ENCODE data around the gene E2F2. TPM values are rescaled to one million over a fixed set of nuclear protein-coding genes. Genes with fewer than 3 reads are reported as not detected.

The E2F2 gene
- total RNA-seq, 1 experiment from 2014 or later, result 46.1 TPM

GRCh38 chr1:23483321-23484252 is 47.4 kb downstream of the E2F2 start, which contains the start of gene ASAP3:
Gene ASAP3, minus strand, starts transcription at chr1:23484179. Its CDS starts 46 bp downstream, at chr1:23484133.
- no peak for TF ChIP-seq EZH2 (IDR thresholded peaks at IDR 0.05; ENCODE audit: borderline replicate concordance, low read depth, low read length, poor library complexity, severe bottlenecking)
- no peak for TF ChIP-seq CTCF (conservative IDR thresholded peaks at IDR 0.05; ENCODE audit: low read depth, low read length)
- peak; percentile 22 for DNase-seq (ENCODE audit: low spot score)
- ChIA-PET POLR2A (ENCODE audit: low non-redundant PET) (no interaction called here), CTCF (interaction anchor here (1.2 kb wide), 1 partner anchor 14 kb away, joined by 16 read pairs; no protein-coding TSS in a partner anchor)
- H3K4me3 ChIP-seq (ENCODE audit: low read depth, low read length, poor library complexity, severe bottlenecking), result peak within 1 kb of the TSS; percentile 68
- intact Hi-C loops (cut with micrococcal nuclease; ENCODE audit: unreplicated experiment), result no loop called here
- H3K9me3 ChIP-seq (ENCODE audit: low read depth, low read length, poor library complexity, severe bottlenecking), result no peaks in the 10 kb centered on the region
- BruUV-seq (replicated peaks), result no TSS peak
- peaks cover 6% of the 10 kb centered on the region for H3K4me1 ChIP-seq (ENCODE audit: insufficient read depth, low read length, poor library complexity, severe bottlenecking)
- H3K36me3 ChIP-seq (ENCODE audit: insufficient read depth, low read length, poor library complexity, severe bottlenecking), result no peaks in the 10 kb centered on the region
- H3K27me3 ChIP-seq (replicated peaks; ENCODE audit: insufficient read depth, low read depth, low read length, poor library complexity), result no peaks in the 10 kb centered on the region
- H3K27ac ChIP-seq (ENCODE audit: low read depth, low read length, poor library complexity, severe bottlenecking), result peak within 1 kb of the TSS; percentile 65

GRCh38 chr1:23481904-23482303 is 49.1 kb downstream of the E2F2 start:
- Histone ChIP-seq H3K9me3 (ENCODE audit: low read depth, low read length, poor library complexity, severe bottlenecking) (no peaks in the 10 kb centered on the region), H3K4me3 (ENCODE audit: low read depth, low read length, poor library complexity, severe bottlenecking) (no peak overlapping the region), H3K4me1 (ENCODE audit: insufficient read depth, low read length, poor library complexity, severe bottlenecking) (peaks cover 6% of the 10 kb centered on the region), H3K27ac (ENCODE audit: low read depth, low read length, poor library complexity, severe bottlenecking) (no peak overlapping the region), H3K36me3 (ENCODE audit: insufficient read depth, low read length, poor library complexity, severe bottlenecking) (no peaks in the 10 kb centered on the region), H3K27me3 (replicated peaks; ENCODE audit: insufficient read depth, low read depth, low read length, poor library complexity) (no peaks in the 10 kb centered on the region)
- no TSS peak for BruUV-seq (replicated peaks)
- DNase-seq (ENCODE audit: low spot score), result no peak
- ChIA-PET POLR2A (ENCODE audit: low non-redundant PET) (no interaction called here), CTCF (no interaction called here)
- intact Hi-C loops (cut with micrococcal nuclease; ENCODE audit: unreplicated experiment), result no loop called here
- TF ChIP-seq CTCF (conservative IDR thresholded peaks at IDR 0.05; ENCODE audit: low read depth, low read length) (no peak), EZH2 (IDR thresholded peaks at IDR 0.05; ENCODE audit: borderline replicate concordance, low read depth, low read length, poor library complexity, severe bottlenecking) (no peak)

GRCh38 chr1:23481026-23481597 is 49.9 kb downstream of the E2F2 start:
- ChIA-PET POLR2A (ENCODE audit: low non-redundant PET) (no interaction called here), CTCF (no interaction called here)
- no peaks in the 10 kb centered on the region for H3K9me3 ChIP-seq (ENCODE audit: low read depth, low read length, poor library complexity, severe bottlenecking)
- H3K27ac ChIP-seq (ENCODE audit: low read depth, low read length, poor library complexity, severe bottlenecking), result no peak overlapping the region
- no peak for TF ChIP-seq CTCF (conservative IDR thresholded peaks at IDR 0.05; ENCODE audit: low read depth, low read length)
- no peak for TF ChIP-seq EZH2 (IDR thresholded peaks at IDR 0.05; ENCODE audit: borderline replicate concordance, low read depth, low read length, poor library complexity, severe bottlenecking)
- H3K27me3 ChIP-seq (replicated peaks; ENCODE audit: insufficient read depth, low read depth, low read length, poor library complexity), result no peaks in the 10 kb centered on the region
- intact Hi-C loops (cut with micrococcal nuclease; ENCODE audit: unreplicated experiment), result no loop called here
- peaks cover 6% of the 10 kb centered on the region for H3K4me1 ChIP-seq (ENCODE audit: insufficient read depth, low read length, poor library complexity, severe bottlenecking)
- DNase-seq (ENCODE audit: low spot score), result no peak
- BruUV-seq (replicated peaks), result no TSS peak
- no peaks in the 10 kb centered on the region for H3K36me3 ChIP-seq (ENCODE audit: insufficient read depth, low read length, poor library complexity, severe bottlenecking)
- H3K4me3 ChIP-seq (ENCODE audit: low read depth, low read length, poor library complexity, severe bottlenecking), result no peak overlapping the region

Measured in A673 (cell line).